GM19395 (cell line): ENCODE results near the gene DICER1.

Experiments used
- ATAC-seq: cut with Tn5 transposase; IDR thresholded peaks from one replicate; pipeline ENCODE4 v1.9.1; 2021; ENCODE audit warnings: mild to moderate bottlenecking, moderate library complexity; ENCODE audit not compliant: unreplicated experiment

DICER1 gene

DNA sequence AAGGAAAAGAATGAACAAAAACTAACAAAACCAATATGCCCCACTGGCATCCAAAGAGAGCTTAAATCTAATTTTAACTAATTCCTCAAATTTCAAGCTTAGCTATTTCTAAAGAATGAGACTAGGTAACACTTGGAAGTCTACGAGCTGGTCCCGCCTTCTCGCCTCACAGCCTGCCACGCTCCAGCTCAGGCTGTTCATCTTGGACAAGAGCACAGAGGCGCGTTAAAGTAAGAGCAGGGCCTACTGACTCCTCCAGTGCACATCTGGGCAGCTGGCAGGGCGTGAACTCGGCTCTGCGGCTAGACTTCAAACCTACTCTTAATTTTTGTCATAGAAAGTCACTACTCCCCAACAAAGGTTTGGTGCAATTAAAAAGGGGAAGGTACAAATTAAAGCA is 64.6 kb downstream of the DICER1 start:
- no peak for ATAC-seq

DNA sequence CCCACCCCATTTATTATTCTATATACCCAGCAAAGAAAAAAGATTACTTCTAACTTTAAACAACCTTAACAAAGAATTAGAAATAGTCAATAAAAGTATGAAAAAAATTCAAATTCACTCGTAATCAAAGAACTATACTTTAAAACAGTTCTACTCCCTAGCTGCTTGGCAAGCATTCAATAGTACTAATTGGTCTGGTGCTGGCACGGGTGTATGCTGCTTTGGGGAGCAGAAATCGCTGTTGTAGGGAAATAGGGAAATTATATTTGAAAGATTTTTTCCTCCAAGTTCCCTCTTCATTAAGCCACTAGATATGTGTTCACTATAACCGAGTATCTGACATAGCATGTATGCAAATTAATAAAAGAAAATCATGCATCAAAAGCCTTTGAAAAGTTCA is 65.7 kb downstream of the DICER1 start:
- no peak for ATAC-seq

DNA sequence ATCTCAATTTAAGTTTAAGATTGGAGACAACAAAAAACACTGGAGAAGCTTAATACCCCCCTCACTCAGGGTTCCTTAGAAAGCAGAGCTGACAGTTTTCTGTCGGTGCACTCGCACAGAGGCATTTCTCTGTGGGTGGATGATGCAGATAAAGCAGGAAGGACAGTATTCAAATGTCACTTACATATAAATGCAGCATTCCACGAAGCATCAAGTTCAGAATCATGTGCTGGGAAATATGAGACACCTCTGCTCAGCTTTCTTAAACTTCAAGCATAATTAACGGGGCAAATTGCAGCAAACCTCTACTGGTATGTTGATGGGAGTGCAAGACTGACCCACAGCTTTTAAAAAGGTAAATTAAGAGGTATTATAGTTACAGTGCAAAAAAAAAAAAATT is 68.7 kb downstream of the DICER1 start:
- ATAC-seq = no peak

DNA sequence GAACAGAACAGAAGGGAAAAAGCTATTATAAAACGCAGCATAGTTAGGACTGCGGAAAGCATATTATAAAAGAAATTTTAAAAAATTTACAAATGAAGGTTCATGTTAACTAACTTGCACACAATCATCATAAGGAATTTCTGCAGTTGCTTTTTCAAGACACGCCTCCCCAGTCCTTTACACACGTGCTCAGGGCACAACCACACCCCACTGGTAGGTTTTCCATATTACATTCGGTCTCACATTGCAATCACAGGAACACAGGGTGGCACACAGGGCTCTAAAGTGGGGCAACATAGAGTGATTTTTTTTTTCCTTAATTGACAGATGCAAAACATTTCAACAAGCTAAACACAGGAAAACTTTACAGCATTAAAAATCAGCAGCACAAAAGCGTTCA is 69.7 kb downstream of the DICER1 start:
- ATAC-seq = no peak

DNA sequence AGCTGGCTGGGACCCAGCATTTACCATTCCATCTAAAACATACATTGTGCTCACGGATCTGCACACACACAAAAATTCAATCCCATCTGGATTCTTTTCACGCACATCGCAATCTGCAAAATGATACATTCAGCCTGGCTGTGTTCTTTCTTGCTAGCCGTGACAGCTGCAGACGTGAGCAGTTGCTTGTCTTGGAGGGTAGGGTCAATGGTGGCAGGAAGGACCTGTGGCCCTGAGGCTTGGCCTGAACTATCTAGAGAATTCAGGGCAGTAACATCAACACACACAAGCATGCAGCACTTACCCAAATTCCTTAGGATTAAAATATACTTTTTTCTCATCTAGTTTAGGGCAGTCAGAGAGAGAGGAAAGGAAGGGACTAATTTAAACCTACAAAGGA is 72.0 kb downstream of the DICER1 start:
- ATAC-seq = no peak

DNA sequence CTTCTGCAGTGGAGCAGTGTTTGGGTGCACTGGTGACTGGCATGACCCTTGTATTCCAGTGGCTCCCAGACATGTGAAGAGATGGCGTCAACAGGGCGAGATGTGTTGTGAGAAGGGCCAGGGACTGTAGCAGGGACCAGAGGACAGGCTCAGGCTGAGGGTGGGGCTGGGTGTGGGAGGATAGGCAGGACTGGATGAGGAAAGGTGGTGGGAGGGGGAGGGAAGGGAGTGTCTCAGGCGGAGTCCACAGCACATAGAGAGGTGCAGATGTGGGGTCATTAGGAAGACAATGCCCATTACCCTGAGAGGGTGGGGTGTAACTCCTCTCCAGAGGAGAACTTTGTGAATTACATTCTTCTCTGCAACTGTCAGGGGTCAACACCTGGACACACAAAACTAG is 78.5 kb downstream of the DICER1 start:
- ATAC-seq = no peak

DNA sequence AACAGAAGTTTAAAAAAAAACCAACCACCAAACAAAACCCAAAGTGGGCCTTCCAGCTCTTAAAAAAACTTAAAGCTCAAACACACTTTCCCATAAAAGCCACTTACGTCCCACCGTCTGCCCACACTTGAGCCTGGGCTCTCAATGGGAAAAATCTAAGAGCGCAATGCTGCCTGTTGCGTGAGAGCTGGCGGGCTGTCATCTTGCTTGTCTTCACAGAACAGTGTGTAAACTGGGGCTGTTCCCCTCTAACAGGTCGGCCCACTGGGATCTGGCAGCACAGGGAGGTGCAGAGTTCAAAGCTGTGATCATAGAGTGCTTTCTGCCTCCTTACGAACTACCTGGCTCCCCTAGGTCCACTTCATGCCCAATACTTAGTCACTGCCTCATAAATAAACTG is 80.0 kb downstream of the DICER1 start:
- ATAC-seq = no peak

DNA sequence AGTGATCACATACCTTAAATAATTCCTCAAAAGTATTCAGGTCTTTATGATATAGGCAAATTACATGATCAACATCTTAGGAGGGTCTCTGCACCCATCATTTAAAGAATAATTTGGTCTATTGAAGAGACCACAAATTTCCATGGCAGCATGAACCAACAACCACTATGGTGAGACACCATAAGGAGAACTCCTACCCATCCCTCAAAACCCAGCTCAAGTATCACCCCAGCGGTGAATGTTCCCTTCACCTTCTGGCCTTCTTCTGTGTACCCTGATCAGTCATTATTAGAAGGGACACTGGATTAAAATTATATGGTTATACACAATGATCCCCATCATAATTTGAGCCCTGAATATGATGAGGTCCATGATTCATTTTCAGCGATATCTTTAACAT is 81.5 kb downstream of the DICER1 start:
- no peak for ATAC-seq

DNA sequence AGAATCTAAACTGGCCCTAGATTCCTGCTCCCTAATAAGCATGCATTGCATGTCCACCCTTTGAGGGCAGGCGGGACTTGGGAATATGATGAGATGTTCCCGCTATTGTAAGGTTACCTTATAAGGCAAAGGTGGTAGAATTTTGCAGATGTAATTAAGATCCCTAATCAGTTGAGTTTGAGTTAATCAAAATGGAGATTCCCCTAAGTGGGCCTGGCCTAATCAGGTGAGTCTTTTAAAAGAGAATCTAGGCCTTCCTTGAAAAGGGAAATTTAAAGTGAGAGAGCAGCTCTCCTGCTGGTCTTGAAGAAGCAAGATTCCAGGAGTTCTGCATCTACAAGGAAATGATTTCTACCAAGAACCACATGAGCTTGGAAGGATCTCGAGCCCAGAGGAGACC is 83.4 kb downstream of the DICER1 start:
- no peak for ATAC-seq

DNA sequence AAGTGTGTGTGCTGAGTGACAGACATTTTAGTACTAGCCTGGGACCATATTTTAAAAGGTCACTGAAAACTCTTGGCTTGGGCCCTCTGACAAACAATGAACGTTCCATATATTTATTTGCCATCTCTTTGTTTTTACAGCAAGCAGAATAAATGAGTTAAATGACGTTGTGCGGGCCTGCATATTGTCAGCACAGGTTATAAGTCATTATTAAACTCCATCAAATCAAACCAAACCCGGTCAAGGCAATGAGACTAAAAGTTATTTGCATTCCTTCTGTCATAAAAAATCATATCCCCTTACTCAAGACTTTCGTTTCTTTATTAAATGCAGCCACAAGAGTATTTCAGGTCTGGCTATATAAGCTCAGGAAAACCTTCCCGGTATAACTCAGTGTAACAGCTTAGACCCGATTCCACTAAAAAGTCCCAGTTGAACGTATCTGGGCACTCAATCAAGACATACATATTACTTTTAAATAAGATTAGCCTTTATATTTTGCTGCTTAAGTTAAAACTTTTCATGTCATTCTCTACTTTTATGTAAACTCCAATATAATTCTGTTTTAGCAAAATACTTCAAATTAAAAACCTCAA is 84.9 kb downstream of the DICER1 start:
- no peak for ATAC-seq

DNA sequence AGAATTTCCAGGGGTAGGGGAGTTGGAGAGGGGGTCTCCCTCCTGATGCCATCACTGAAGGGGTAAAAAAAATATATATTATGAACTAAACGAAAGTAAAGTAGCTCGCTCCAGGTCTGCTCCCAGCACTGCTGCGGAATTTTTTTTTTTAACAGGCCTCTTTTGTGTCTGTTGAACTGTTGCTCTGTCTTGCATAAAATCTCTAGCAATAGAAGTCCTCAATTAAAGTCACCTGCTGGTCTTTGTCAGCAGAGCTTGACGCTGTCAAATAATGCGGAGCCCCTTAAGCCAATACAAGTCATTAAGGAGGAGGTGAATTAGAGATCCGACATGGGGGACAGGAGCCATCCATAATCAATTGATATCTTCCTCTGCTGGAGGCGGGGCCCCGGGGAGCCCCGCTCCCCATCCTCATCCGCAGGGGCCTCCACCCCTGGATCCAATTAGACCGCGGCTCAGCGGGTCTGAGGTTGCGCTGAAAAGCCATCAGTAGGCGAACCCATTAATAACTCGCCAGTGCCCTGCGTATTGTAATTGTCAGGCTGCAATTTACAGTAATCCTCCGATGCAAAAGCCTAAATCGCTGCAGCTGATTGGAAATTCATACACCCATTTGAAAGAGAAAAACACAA is 85.6 kb downstream of the DICER1 start:
- no peak for ATAC-seq

DNA sequence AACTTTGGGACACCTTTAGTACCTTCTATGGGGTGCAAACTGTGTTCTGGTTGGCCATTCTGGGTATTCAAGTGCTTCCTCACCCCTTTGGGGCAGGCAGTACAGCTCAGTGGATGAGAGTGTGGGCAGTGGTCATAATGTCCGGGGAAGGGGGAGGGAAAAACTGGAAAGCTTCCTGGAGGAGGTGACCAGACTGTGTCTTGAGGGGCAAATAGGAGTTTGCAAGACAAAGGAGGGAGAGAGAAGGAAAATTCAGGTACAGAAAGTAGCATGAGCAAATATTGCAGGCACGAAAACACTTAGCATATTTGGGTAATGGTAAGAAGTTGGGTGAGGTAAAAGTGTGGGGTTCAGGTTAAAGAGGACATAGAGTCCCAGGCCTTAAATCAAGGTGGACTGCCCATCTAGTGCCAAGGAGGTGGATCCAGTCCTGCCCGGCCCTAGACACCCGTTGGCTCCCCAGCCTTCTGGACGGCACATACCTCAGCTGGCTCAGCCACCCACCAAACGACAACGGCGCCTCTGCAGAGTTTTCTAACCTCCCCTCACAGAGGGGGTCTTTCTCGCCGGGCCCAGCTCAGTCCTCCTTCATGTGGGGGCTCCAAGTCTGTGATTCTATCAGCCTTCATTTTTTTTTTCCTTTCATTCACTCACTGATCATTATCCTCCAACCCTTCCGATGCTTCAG is 86.4 kb downstream of the DICER1 start:
- ATAC-seq = no peak

DNA sequence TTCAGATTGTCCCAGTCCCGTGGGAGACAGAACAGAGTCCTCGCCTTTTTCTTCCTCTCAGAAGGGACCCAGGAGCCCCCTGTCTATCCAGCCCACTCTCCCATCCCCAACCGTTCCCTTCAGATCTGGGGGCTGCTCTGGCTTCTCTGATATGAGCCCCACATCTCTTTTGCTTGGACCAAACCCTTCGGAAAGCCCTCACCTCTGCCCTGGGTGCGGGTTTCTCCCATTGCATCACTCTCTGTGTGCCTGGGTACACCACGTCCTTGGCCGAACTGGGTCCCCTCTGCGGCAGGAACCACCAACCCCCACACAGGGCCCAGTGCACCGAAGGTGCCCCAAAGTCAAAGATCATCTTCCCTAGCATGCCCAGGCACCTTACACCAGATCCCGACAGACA is 87.8 kb downstream of the DICER1 start:
- no peak for ATAC-seq

DNA sequence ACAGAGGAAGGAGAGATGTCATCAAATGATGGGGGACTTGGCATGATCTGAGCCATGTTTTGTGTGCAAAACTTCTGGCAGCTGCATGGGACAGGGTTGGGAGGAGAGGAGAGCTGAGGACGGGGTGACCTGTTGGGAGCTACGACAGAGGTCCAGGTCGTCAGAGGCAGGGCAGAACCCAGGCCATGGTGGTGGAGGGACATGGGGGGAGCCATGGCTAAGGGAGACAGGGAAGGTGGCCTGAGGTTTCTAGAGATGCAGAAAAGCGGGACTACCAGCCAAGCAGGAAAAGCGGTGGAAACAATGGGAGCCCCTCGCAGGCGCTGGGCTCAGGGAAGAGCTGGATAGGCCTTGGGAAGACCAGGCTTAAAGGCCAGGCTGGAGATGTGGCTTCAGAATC is 88.3 kb downstream of the DICER1 start:
- no peak for ATAC-seq

DNA sequence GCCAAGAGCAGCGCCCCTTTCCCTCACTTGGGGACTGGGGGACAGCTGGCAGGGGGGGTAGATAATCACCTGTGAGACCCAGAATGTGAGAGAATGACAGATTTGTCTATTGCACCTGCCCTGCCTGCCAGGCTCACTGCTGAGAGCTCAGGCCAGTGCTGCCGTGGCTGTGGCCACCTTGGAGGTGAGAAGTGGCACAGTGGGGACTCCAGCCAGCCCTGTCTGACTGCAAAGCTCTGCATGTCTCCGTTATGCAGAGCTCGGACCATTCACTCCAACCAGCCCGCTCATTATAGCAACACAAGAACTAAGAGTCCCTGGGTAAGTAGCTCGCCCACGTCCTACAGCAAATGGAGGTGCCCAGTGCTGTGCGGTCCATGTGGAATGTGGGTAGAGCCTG is 88.8 kb downstream of the DICER1 start:
- ATAC-seq = no peak

DNA sequence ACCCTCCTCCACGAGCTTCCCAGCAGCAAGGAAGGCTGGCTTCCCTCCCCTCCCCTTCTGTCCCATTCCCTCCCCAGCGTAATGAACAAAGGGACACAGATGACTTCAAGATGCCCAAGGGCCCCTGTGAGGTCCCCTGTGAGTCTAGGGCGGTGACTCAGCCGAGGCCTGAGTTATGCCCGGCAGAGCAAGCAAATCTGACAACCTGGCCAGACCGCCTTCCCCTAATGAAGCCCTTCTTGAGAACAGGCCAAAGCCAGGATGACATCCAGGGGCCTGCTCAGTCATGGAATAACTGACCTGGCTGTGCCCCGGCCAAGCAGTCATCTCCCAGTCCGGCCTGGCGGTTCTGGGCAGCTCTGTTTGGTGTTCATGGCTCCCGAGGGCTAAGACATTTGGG is 89.2 kb downstream of the DICER1 start:
- no peak for ATAC-seq

DNA sequence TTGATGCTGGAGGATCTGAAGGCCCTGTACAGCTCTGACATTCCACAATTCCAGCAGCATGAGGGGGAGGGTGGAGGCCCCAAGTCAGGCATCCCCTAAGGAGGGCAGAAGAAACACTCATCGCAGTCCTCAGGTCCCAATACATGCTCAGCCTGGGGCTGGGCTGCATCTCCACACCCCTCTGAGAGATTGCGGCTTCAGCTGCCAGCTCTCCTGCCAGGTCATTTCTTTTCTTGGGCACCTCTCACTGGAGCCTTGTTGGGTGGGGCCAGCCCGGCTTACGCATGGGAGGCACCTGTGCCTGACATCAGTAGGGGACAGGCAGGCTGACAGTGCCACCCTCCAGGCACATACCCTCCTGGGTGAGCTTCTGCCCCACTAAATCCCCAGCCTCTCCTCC is 89.8 kb downstream of the DICER1 start:
- ATAC-seq = no peak

DNA sequence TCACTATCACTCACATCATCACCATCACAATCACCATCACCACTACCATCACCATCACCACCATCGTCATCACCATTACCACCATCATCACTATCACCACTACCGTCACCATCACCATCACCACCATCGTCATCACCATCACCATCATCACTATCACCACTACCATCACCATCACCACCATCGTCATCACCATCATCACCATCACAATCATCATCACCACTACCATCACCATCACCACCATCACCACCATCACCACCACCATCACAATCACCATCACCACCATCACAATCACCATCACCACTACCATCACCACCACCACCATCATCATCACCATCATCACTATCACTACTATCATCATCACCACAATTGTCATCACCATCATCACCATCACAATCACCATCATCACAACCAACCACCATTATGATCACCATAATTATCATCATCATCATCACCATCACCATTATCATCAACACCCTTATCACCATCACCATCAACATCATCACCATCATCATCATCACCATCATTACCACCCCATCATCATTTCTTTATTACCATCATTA is 90.8 kb downstream of the DICER1 start:
- ATAC-seq = no peak

DNA sequence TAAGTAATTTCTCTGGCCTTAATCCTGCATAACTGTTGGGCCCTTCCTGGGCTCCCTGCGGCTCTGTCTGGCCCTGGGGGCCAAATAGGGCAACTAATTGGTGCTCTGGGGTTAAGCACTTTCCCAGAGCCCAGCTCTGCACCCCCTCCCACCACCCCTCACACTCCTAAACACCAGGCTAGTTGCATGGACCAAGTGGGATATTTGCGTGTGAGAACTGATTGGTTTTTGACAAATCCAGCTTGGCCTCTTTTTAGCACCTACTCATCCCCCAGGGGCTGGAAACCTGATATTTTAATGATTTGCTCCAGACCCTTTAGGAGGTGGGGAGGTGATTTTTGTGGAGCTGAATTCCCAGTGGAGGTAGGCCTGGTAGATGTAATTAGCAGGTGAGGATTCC is 91.9 kb downstream of the DICER1 start:
- no peak for ATAC-seq

DNA sequence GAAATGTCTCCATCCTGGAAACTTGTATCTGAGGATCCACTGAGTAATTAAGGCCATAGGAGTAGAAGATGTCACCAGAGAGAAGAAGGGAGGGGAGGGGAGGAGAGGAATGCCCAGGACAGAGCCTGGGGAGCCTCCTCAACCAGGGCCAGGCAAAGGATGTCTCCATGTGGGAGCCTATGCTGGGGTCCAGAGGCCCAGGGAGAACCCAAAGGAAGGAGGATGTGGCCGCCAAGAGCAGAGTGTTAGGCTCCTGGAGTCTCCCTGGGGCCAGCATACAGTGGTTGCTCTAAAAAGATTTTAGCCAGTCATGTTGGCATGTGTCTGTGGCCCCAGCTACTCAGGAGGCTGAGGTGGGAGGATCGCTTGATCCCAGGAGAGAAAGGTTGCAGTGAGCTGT is 92.6 kb downstream of the DICER1 start:
- no peak for ATAC-seq

DNA sequence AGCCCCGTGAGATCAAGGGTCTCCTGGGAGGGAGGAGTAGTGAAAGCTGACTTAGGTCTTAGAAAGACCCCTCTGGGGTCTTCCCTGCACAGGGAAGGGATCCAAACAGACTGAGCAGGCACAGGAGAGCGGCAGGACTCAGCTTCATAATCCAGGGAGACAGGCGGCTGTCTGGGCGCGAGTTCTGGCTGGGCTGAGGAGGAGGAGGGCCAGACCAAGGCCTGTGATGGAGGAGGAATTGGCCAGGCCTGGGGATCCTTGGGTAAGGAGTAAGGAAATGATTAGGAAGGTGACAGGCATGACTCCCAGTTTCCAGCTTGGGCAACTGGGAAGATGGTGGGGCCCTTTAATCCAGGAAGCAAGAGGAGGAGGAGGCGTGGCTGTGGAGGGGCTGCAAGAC is 93.1 kb downstream of the DICER1 start:
- ATAC-seq = no peak

DNA sequence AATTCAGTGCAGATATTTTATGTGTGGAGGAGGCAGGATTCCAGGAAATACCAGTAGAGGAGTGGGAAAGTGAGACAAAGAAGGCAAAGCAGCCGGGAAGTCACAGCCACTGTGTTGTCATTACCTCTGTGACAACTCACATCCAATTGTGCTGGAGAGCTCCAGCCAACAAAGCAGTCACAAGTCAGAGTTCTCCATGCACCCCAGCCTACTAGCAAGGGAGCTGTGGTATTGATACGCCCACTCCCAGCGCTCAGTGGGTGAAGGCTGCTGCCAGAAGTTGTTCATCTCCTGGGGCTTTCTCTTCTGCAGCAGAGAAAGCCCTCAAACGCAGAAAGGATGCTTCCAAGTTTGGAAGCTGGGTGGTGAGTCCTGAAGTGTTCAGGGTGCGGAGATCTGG is 93.9 kb downstream of the DICER1 start:
- ATAC-seq = no peak
